GM12875 (cell line): Measurements from ENCODE around the gene CD7.

Experiments
- H3K4me3 ChIP-seq: one replicate; pipeline ENCODE4 v1.5.1; 2011; ENCODE audit warnings: low read depth, low read length, control low read depth
- TF ChIP-seq, protein P1 (sequence below): IDR thresholded peaks from 2 replicates; pipeline ENCODE4 v1.5.1; 2011; ENCODE audit warnings: low read depth, mild to moderate bottlenecking, control low read depth, inconsistent platforms, low read length, moderate library complexity, borderline replicate concordance; ENCODE audit not compliant: insufficient read depth

Gene CD7

GRCh38 chr17:82328994-82329507 lies 11.6 kb upstream of the CD7 start:
- H3K4me3 ChIP-seq = no peak overlapping the region
- TF ChIP-seq, protein P1, sequence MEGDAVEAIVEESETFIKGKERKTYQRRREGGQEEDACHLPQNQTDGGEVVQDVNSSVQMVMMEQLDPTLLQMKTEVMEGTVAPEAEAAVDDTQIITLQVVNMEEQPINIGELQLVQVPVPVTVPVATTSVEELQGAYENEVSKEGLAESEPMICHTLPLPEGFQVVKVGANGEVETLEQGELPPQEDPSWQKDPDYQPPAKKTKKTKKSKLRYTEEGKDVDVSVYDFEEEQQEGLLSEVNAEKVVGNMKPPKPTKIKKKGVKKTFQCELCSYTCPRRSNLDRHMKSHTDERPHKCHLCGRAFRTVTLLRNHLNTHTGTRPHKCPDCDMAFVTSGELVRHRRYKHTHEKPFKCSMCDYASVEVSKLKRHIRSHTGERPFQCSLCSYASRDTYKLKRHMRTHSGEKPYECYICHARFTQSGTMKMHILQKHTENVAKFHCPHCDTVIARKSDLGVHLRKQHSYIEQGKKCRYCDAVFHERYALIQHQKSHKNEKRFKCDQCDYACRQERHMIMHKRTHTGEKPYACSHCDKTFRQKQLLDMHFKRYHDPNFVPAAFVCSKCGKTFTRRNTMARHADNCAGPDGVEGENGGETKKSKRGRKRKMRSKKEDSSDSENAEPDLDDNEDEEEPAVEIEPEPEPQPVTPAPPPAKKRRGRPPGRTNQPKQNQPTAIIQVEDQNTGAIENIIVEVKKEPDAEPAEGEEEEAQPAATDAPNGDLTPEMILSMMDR = no peak

DNA sequence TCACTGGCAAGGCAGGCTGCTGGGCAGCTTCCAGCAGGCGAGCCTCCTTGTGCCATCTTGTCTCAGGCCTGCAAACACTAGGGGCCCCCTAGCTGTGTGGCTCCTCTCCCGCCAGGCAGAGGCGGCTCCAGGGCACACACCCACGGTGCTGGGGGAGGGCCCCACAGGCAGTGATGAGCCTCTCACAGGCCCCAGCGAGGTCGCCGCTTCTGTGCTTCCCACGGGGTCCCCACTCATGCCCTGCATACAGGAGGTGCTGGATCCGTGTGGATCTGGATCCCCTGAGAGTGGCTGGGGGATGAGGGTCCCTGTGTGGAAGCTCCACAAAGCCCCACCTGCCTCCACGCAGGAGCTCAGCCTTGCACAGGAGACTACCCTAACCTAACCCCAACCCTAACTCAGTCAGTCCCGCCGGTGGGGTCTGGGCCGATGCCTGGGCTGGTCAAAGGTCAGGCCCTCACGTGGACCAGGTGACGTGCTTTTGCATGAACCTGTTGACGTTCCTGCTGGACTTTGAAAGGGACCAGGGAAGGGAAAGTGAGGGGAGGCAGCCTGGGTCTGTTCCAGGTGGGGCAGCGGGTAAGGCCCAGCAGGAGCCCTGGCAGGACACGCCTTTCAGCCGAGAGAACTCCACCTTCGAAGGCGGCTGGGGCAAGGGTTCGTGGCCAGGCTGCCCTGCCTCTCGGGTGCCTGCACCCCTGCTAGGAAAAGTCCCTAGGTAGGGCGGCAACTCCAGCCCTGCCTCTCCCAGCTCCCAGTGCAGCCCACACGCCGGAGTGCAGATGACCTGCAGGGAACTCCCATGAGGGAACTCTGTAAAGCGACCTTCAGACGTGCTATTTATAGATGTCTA lies 11.0 kb upstream of the CD7 start:
- TF ChIP-seq, protein P1 = no peak
- no peak overlapping the region for H3K4me3 ChIP-seq

- TF ChIP-seq, protein P1 = no peak
- H3K4me3 ChIP-seq = no peak overlapping the region
Measured at GRCh38 chr17:82327757-82328140, 10.3 kb upstream of the CD7 start.

GRCh38 chr17:82327289-82327688 lies 9.9 kb upstream of the CD7 start:
- TF ChIP-seq, protein P1 = no peak
- H3K4me3 ChIP-seq = no peak overlapping the region

- TF ChIP-seq, protein P1 = no peak
- H3K4me3 ChIP-seq = no peak overlapping the region
Measured at GRCh38 chr17:82325286-82326180, 8.1 kb upstream of the CD7 start.

GRCh38 chr17:82324566-82325285 lies 7.3 kb upstream of the CD7 start:
- TF ChIP-seq, protein P1 = no peak
- no peak overlapping the region for H3K4me3 ChIP-seq
